ENCODE data around the gene CDT1. TPM values are rescaled to one million over a fixed set of nuclear protein-coding genes. Genes with fewer than 3 reads are reported as not detected.

Gene CDT1
- total and polyA plus RNA-seq, 9 donors: 0.18 to 3.2 (median 0.95) TPM; not detected in 1

- peaks cover 28% of the 10 kb centered on the region for H3K4me1 ChIP-seq (ENCODE audit: insufficient read depth)
- no peaks in the 10 kb centered on the region for H3K36me3 ChIP-seq
- no peaks in the 10 kb centered on the region for H3K9me3 ChIP-seq
- H3K4me3 ChIP-seq: no peak overlapping the region
- no peaks in the 10 kb centered on the region for H3K27me3 ChIP-seq
- intact Hi-C loops (cut with DNase I): loop anchor here in 2 of 4 donors (5.0 kb wide), 1 partner anchor 39 kb away; no protein-coding TSS in a partner anchor
- 83 to 89% (median 87%) methylated on average over 28 of the region's 28 CpGs for WGBS, 3 donors
- TF ChIP-seq EP300 (IDR thresholded peaks at IDR 0.05) (no peak), CTCF (IDR thresholded peaks at IDR 0.05) (no peak), POLR2A (IDR thresholded peaks at IDR 0.05) (no peak)
- peak in 1 of 5 donors; percentile 33 for DNase-seq
- no peak overlapping the region for H3K27ac ChIP-seq
These were observed 22.2 kb upstream of the CDT1 start for GRCh38 chr16:88781140-88782077.

- TF ChIP-seq EP300 (IDR thresholded peaks at IDR 0.05) (no peak), POLR2A (IDR thresholded peaks at IDR 0.05) (no peak), CTCF (IDR thresholded peaks at IDR 0.05) (no peak)
- H3K27me3 ChIP-seq: no peaks in the 10 kb centered on the region
- no peaks in the 10 kb centered on the region for H3K36me3 ChIP-seq
- H3K4me3 ChIP-seq: no peak overlapping the region
- DNase-seq: peak in 2 of 5 donors; percentile 42
- H3K4me1 ChIP-seq (ENCODE audit: insufficient read depth): peaks cover 28% of the 10 kb centered on the region
- peak overlapping the region in 1 of 2 donors; percentile 67 for H3K27ac ChIP-seq
- intact Hi-C loops (cut with DNase I): loop anchor here in 2 of 4 donors (5.0 kb wide), 1 partner anchor 40 kb away; no protein-coding TSS in a partner anchor
- WGBS, 3 donors: 44 to 50% (median 49%) methylated on average over 16 of the region's 16 CpGs
- H3K9me3 ChIP-seq: no peaks in the 10 kb centered on the region
These were observed 20.9 kb upstream of the CDT1 start for GRCh38 chr16:88782454-88783390.

DNA sequence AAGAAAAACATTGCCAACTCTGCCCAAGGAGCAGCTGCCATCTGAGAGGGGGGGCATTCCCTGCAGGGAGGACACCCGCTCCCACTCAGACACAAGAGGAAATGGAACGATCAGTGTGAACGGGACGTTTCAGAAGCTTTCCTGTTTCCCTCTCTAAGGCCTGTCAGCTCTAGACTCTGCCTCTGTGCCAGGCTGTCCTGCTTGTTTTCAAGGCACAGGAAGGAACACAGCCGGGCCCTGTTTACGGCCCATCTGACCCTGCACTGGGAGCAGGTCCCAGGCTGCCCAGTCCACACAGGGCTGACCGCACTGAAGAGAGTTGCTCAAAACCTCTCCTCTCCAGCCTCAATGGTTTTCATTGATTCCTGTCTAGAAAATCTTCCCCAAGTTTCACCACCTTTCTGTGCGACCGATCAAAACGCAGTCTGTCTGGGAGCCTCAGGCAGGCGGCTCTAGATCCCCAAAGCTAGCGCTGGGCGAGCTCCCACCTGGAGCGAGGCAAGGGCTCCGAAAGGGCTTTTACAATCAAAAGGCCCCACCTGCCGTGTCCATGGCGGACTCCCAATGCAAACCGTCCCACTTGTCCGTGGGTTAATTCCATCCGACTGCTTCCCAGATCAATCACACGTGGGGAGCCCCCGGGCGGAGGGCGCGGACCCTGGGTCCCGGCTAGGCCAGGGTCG, 20.1 kb upstream of the CDT1 start:
- H3K27me3 ChIP-seq: no peaks in the 10 kb centered on the region
- H3K27ac ChIP-seq: peak overlapping the region; percentile 24 to 67
- H3K4me1 ChIP-seq (ENCODE audit: insufficient read depth): peaks cover 28% of the 10 kb centered on the region
- no peaks in the 10 kb centered on the region for H3K9me3 ChIP-seq
- no peak for TF ChIP-seq POLR2A (IDR thresholded peaks at IDR 0.05)
- TF ChIP-seq EP300 (IDR thresholded peaks at IDR 0.05): no peak
- TF ChIP-seq CTCF (IDR thresholded peaks at IDR 0.05): no peak
- no peaks in the 10 kb centered on the region for H3K36me3 ChIP-seq
- 22 to 42% (median 36%) methylated on average over 20 to 27 of the region's 27 CpGs for WGBS, 3 donors
- intact Hi-C loops (cut with DNase I): loop anchor here (2.0 to 5.0 kb wide), 3 partner anchors 39 to 41 kb away; no protein-coding TSS in a partner anchor
- DNase-seq: peak in 1 of 5 donors; percentile 49
- H3K4me3 ChIP-seq: peak overlapping the region; percentile 74

All from ovary (tissue), 9 donors.